PC-3 (cell line): ENCODE results near the gene MN1.

Source experiments
- EZH2 ChIP-seq: fragments of 300-600 bp; sonication (generic); IDR thresholded peaks from one replicate; pipeline ENCODE4 v1.6.1; 2017; ENCODE audit warnings: antibody characterized with exemption, mild to moderate bottlenecking, low read length; ENCODE audit not compliant: unreplicated experiment
- TF ChIP-seq, protein P1 (sequence below): fragments of 300-600 bp; sonication (generic); conservative IDR thresholded peaks from 2 replicates; pipeline ENCODE4 v1.5.1; 2017; ENCODE audit warnings: antibody characterized with exemption, low read depth, mild to moderate bottlenecking, low read length

DNA sequence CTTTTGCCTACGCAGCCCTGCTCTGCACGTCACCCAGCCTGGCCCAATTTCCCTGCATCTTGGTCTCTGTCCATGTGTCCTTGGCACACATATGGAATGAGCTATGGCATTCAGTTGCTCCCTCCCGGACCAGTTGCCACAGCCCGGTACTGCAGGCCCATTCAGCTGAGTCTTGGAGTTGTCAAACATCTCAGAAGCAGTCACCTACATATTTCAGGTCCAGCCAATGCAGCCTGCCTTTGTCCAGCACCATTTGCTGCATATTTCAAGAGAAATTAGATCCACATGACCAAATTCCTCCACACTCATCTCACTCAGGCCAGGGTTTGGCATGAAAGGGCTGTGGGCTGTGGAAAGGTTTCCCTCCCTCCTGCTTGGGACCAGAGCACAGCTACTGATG lies 76.8 kb downstream of the MN1 start:
- TF ChIP-seq, protein P1, sequence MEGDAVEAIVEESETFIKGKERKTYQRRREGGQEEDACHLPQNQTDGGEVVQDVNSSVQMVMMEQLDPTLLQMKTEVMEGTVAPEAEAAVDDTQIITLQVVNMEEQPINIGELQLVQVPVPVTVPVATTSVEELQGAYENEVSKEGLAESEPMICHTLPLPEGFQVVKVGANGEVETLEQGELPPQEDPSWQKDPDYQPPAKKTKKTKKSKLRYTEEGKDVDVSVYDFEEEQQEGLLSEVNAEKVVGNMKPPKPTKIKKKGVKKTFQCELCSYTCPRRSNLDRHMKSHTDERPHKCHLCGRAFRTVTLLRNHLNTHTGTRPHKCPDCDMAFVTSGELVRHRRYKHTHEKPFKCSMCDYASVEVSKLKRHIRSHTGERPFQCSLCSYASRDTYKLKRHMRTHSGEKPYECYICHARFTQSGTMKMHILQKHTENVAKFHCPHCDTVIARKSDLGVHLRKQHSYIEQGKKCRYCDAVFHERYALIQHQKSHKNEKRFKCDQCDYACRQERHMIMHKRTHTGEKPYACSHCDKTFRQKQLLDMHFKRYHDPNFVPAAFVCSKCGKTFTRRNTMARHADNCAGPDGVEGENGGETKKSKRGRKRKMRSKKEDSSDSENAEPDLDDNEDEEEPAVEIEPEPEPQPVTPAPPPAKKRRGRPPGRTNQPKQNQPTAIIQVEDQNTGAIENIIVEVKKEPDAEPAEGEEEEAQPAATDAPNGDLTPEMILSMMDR, result no peak
- TF ChIP-seq EZH2, result no peak
